ENCODE measurements around the gene MED12L. TPM values are rescaled to one million over a fixed set of nuclear protein-coding genes. Genes with fewer than 3 reads are reported as not detected.

The MED12L gene
- polyA plus RNA-seq, 1 of the 3 experiments (the other 2 are of a cell fraction) = 0.03 TPM

- ChIA-PET CTCF (interaction anchor here (0.9 kb wide), 1 partner anchor 12 kb away, joined by 3 read pairs; no protein-coding TSS in a partner anchor), POLR2A (no interaction called here)
- Histone ChIP-seq H3K27ac (ENCODE audit: low read depth in 2 of 2, low read length in 1 of 2) (no peak overlapping the region), H3K27me3 (ENCODE audit: insufficient read depth) (no peaks in the 10 kb centered on the region), H3K36me3 (replicated peaks in 1 of 2; ENCODE audit: control insufficient read depth in 1 of 2, insufficient read depth in 2 of 2, low read length in 1 of 2) (no peaks in the 10 kb centered on the region), H2AFZ (ENCODE audit: low read depth) (no peak overlapping the region), H4K20me1 (ENCODE audit: insufficient read depth) (no peaks in the 10 kb centered on the region), H3F3A (replicated peaks; ENCODE audit: insufficient read depth) (no peaks in the 10 kb centered on the region), H3K9ac (no peak overlapping the region), H3K4me3 (ENCODE audit: low read depth in 2 of 2, low read length in 1 of 2) (no peak overlapping the region), H3K9me2 (no peaks in the 10 kb centered on the region), H3K4me2 (no peak overlapping the region), H3K79me2 (ENCODE audit: insufficient read depth) (no peaks in the 10 kb centered on the region), H3K4me1 (ENCODE audit: control insufficient read depth in 1 of 2, insufficient read depth in 2 of 2, low read depth in 1 of 2, low read length in 1 of 2) (peaks cover 0 to 3% of the 10 kb centered on the region in 2 experiments; a peak in 2 of 4 replicates), H3K9me3 (no peaks in the 10 kb centered on the region)
- no peak for DNase-seq
- TF ChIP-seq IRF3 (IDR thresholded peaks at IDR 0.05; ENCODE audit: low read depth, low read length) = no peak
- 62% methylated on average over 2 of the region's 2 CpGs for WGBS (ENCODE audit: low lambda C conversion rate)
Observed at GRCh38 chr3:151357463-151357850, 272.0 kb downstream of the MED12L start.

DNA sequence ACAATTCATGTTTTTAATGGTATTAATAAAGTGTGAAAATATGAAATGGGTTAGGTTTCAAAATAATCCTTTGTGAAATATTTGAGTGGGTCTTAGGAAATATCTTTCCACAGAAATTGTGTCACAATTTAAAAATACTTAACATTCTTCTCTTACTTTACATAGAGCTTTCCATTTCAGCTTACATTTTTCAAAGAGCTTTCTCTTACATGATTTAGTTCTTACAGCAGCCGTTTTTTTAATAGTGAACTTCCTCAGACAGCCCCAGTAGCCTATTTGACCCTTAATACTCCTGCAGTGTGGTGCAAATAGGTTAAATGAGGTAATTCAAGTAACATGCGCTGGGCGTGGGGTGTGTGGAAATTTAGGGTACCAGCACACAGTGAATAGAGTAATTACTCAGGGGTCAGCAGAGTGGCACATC lies 277.3 kb downstream of the MED12L start:
- no peak overlapping the region for H3K9ac ChIP-seq
- ChIA-PET CTCF (no interaction called here), POLR2A (no interaction called here)
- H3K79me2 ChIP-seq (ENCODE audit: insufficient read depth) = no peaks in the 10 kb centered on the region
- H3F3A ChIP-seq (replicated peaks; ENCODE audit: insufficient read depth) = no peaks in the 10 kb centered on the region
- no peaks in the 10 kb centered on the region for H4K20me1 ChIP-seq (ENCODE audit: insufficient read depth)
- H3K27me3 ChIP-seq (ENCODE audit: insufficient read depth) = no peaks in the 10 kb centered on the region
- H3K4me2 ChIP-seq = no peak overlapping the region
- H3K27ac ChIP-seq (ENCODE audit: low read depth in 2 of 2, low read length in 1 of 2) = no peak overlapping the region
- TF ChIP-seq ELF1 (IDR thresholded peaks at IDR 0.05) (no peak), GATA2 (CRISPR knock-in tag; IDR thresholded peaks at IDR 0.05) (no peak), RXRA (IDR thresholded peaks at IDR 0.05; ENCODE audit: borderline replicate concordance, low read depth) (no peak), CTCF (IDR thresholded peaks at IDR 0.05) (no peak), RAD21 (IDR thresholded peaks at IDR 0.05; ENCODE audit: low read length) (no peak)
- TF ChIP-seq, protein P1, sequence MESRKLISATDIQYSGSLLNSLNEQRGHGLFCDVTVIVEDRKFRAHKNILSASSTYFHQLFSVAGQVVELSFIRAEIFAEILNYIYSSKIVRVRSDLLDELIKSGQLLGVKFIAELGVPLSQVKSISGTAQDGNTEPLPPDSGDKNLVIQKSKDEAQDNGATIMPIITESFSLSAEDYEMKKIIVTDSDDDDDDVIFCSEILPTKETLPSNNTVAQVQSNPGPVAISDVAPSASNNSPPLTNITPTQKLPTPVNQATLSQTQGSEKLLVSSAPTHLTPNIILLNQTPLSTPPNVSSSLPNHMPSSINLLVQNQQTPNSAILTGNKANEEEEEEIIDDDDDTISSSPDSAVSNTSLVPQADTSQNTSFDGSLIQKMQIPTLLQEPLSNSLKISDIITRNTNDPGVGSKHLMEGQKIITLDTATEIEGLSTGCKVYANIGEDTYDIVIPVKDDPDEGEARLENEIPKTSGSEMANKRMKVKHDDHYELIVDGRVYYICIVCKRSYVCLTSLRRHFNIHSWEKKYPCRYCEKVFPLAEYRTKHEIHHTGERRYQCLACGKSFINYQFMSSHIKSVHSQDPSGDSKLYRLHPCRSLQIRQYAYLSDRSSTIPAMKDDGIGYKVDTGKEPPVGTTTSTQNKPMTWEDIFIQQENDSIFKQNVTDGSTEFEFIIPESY (IDR thresholded peaks at IDR 0.05; ENCODE audit: borderline replicate concordance, low read depth) = no peak
- no peak for DNase-seq
- no peaks in the 10 kb centered on the region for H3K36me3 ChIP-seq (replicated peaks in 1 of 2; ENCODE audit: control insufficient read depth in 1 of 2, insufficient read depth in 2 of 2, low read length in 1 of 2)
- H3K4me1 ChIP-seq (ENCODE audit: control insufficient read depth in 1 of 2, insufficient read depth in 2 of 2, low read depth in 1 of 2, low read length in 1 of 2) = no peaks in the 10 kb centered on the region
- no peak overlapping the region for H2AFZ ChIP-seq (ENCODE audit: low read depth)
- no peak overlapping the region for H3K4me3 ChIP-seq (ENCODE audit: low read depth in 2 of 2, low read length in 1 of 2)
- no peaks in the 10 kb centered on the region for H3K9me3 ChIP-seq
- H3K9me2 ChIP-seq = no peaks in the 10 kb centered on the region
- 59% methylated on average over 3 of the region's 3 CpGs for WGBS (ENCODE audit: low lambda C conversion rate)

Data from SK-N-SH (cell line).